Measurements from ENCODE around the gene NR2F2.

NR2F2 gene

GRCh38 chr15:96320703-96321638, 9.5 kb upstream of the NR2F2 start:
- no peak for DNase-seq (ENCODE audit: low read depth, low spot score)
- ChIA-PET CTCF (interaction anchor here (1.2 to 1.6 kb wide), 3 partner anchors 7 to 192 kb away, joined by 3 to 6 read pairs (median 4); no protein-coding TSS in a partner anchor), POLR2A (no interaction called here)
- peak overlapping the region; percentile 34 for H3K4me3 ChIP-seq (ENCODE audit: low read depth, low read length)
- TF ChIP-seq CTCF (IDR thresholded peaks at IDR 0.05; ENCODE audit: insufficient read depth, low read length, missing control alignments) = no peak

- peak; percentile 10 for TF ChIP-seq CTCF (IDR thresholded peaks at IDR 0.05; ENCODE audit: insufficient read depth, low read length, missing control alignments)
- H3K4me3 ChIP-seq (ENCODE audit: low read depth, low read length) = peak overlapping the region; percentile 34
- CTCF ChIA-PET = interaction anchor here (1.2 to 1.6 kb wide), 2 partner anchors 10 to 193 kb away, joined by 3 to 4 read pairs; no protein-coding TSS in a partner anchor
- POLR2A ChIA-PET = interaction anchor here (0.9 kb wide), 1 partner anchor 48 kb away, joined by 3 read pairs; no protein-coding TSS in a partner anchor
- DNase-seq (ENCODE audit: low read depth, low spot score) = no peak
These were observed 8.6 kb upstream of the NR2F2 start for GRCh38 chr15:96321639-96322535.

GRCh38 chr15:96322536-96323318, 7.8 kb upstream of the NR2F2 start:
- POLR2A ChIA-PET = interaction anchor here (0.9 kb wide), 1 partner anchor 49 kb away, joined by 3 read pairs; no protein-coding TSS in a partner anchor
- H3K4me3 ChIP-seq (ENCODE audit: low read depth, low read length) = no peak overlapping the region
- CTCF ChIA-PET = no interaction called here
- no peak for DNase-seq (ENCODE audit: low read depth, low spot score)
- TF ChIP-seq CTCF (IDR thresholded peaks at IDR 0.05; ENCODE audit: insufficient read depth, low read length, missing control alignments) = no peak

GRCh38 chr15:96323319-96324145, 7.0 kb upstream of the NR2F2 start:
- no peak for DNase-seq (ENCODE audit: low read depth, low spot score)
- CTCF ChIA-PET = no interaction called here
- POLR2A ChIA-PET = no interaction called here
- TF ChIP-seq CTCF (IDR thresholded peaks at IDR 0.05; ENCODE audit: insufficient read depth, low read length, missing control alignments) = no peak
- no peak overlapping the region for H3K4me3 ChIP-seq (ENCODE audit: low read depth, low read length)

- POLR2A ChIA-PET = no interaction called here
- peak overlapping the region; percentile 77 for H3K4me3 ChIP-seq (ENCODE audit: low read depth, low read length)
- DNase-seq (ENCODE audit: low read depth, low spot score) = no peak
- TF ChIP-seq CTCF (IDR thresholded peaks at IDR 0.05; ENCODE audit: insufficient read depth, low read length, missing control alignments) = no peak
- CTCF ChIA-PET = no interaction called here
These were observed 6.2 kb upstream of the NR2F2 start for GRCh38 chr15:96324192-96324895.
